Thoracic aorta (tissue), 2 donors: ENCODE data around the gene MPO. TPM values are rescaled to one million over a fixed set of nuclear protein-coding genes. Genes with fewer than 3 reads are reported as not detected.
A peak's percentile ranks its signal among the peaks of the same experiment; 100 is the strongest.

Source experiments
- ATAC-seq: fragments of 150-250 bp; one replicate; pipeline ENCODE4 v1.8.0; 2017; ENCODE audit warnings: low read depth; ENCODE audit not compliant: insufficient number of reproducible peaks, low FRiP score
- DNase-seq: peaks from one replicate; pipeline ENCODE4 v3.0.0-alpha.2; 2020; ENCODE audit warnings: low spot score
- H3K27ac ChIP-seq, 2 donors: fragments of 200-600 bp; sonication (generic); 1 replicate in 1 of 2; 2 replicates in 1 of 2; pipeline ENCODE4 v1.5.1; 2016; ENCODE audit warnings: mild to moderate bottlenecking in 2 of 2, moderate library complexity in 2 of 2
- H3K27me3 ChIP-seq: fragments of 200-600 bp; sonication (generic); replicated peaks from 2 replicates; pipeline ENCODE4 v1.6.0; 2016; ENCODE audit warnings: mild to moderate bottlenecking; ENCODE audit not compliant: insufficient read depth
- H3K36me3 ChIP-seq: fragments of 200-600 bp; sonication (generic); one replicate; pipeline ENCODE4 v1.5.1; 2016
- H3K4me1 ChIP-seq, 2 donors: fragments of 200-600 bp; sonication (generic); 1 replicate in 1 of 2; 2 replicates in 1 of 2; pipeline versions ENCODE4 v1.5.1 to v1.6.0; 2016; ENCODE audit warnings: low read depth in 2 of 2, mild to moderate bottlenecking in 1 of 2; ENCODE audit not compliant: control insufficient read depth in 1 of 2
- H3K4me3 ChIP-seq: fragments of 200-600 bp; sonication (generic); 2 replicates; pipeline ENCODE4 v1.5.1; 2016; ENCODE audit warnings: mild to moderate bottlenecking
- H3K9me3 ChIP-seq: fragments of 200-600 bp; sonication (generic); 2 replicates; pipeline ENCODE4 v1.5.1; 2016
- total RNA-seq, 2 donors: library from RNA; depleted of rRNA; stranded (reverse); fragments of >200 nt; gene quantifications; one replicate each; pipeline versions ENCODE4 v1.1.0 to v1.2.3, GENCODE V29; 2016
- TF ChIP-seq, protein P1 (sequence below): fragments of 200-600 bp; sonication (generic); IDR thresholded peaks from one replicate; pipeline ENCODE4 v1.5.1; 2019; ENCODE audit warnings: antibody characterized with exemption

The MPO gene
- total RNA-seq, 2 donors from 2014 or later: 0.14 TPM; not detected in 1

DNA sequence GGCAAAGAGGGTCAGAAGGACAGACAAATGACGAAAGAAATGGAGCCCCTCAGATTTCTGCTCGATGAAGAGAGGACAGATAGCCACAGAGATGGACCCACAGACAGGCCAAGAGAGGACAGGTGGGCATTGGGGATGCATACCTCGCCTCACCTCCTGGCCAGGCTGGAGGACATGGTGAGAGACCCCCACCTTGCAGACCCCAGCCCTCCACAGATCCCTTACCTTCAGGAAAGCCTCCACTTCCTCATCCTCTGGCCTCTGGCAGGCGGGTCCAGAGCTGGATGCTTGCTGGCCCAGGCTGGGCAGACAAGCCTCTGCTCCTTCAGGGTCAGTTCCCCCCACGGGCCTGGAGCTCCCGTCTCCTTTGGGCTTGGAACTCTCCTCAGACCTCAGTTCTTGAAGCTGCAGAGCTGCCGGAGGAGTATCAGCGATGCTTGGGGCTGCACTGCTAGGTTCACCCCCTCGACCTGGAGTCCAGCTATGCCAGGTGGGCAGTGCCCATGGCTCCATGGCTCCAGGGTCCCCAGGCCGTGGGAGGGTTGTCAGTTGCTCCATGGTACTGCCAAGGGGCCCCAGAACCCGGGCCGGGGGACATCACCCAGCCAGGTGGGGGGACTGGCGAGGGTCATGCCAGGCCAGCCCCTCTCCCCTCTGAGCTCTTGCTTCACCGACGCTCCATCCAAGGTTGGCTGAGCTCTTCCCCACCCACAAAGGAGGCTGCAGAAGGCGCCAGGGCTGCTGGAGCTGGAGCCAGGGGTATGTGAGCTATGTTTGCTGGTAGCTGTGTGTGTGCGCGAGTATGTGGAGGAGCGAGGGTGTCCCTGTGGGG, 46.8 kb upstream of the MPO start:
- Histone ChIP-seq H3K36me3 (no peaks in the 10 kb centered on the region), H3K9me3 (no peaks in the 10 kb centered on the region), H3K27me3 (no peaks in the 10 kb centered on the region), H3K4me3 (no peak overlapping the region), H3K4me1 (peaks cover 6 to 22% of the 10 kb centered on the region in 2 donors), H3K27ac (no peak overlapping the region)
- ATAC-seq: no peak
- no peak for DNase-seq
- TF ChIP-seq, protein P1, sequence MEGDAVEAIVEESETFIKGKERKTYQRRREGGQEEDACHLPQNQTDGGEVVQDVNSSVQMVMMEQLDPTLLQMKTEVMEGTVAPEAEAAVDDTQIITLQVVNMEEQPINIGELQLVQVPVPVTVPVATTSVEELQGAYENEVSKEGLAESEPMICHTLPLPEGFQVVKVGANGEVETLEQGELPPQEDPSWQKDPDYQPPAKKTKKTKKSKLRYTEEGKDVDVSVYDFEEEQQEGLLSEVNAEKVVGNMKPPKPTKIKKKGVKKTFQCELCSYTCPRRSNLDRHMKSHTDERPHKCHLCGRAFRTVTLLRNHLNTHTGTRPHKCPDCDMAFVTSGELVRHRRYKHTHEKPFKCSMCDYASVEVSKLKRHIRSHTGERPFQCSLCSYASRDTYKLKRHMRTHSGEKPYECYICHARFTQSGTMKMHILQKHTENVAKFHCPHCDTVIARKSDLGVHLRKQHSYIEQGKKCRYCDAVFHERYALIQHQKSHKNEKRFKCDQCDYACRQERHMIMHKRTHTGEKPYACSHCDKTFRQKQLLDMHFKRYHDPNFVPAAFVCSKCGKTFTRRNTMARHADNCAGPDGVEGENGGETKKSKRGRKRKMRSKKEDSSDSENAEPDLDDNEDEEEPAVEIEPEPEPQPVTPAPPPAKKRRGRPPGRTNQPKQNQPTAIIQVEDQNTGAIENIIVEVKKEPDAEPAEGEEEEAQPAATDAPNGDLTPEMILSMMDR: no peak

DNA sequence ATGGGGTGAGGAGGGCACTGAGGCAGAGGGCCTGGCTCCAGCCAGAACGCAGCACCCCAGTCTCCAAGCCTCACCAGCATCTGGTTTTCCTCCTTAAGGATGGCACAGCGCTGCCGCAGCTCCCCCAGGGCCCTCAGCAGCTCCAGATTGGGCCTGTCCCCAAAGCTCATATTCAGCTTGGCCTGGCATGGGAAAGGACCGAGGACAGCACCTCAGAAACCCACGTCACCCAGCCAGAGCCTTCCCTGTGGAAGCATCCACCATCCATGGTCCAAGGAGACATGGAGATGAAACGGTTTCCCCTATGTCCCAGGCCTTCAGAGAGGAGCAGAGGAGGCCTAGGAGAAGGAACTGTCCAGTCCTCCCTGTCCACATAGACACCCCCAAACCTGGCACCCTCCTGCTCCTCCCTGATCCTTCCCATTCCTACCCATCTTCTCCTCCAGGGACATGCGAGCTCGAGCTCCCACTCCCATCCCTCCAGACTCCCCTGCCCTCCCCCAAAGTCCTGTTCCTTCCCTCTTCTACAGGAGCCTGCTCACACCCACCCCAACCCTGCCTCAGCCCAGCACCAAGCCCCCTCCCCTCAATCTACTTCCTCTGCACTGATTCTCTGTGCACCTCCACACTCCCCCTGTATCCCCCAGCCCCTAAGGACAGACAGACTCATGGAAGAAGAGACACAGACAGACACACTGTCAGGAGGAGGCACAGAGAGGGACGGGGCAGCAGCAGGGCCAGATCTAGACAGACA, 46.1 kb upstream of the MPO start:
- Histone ChIP-seq H3K27me3 (no peaks in the 10 kb centered on the region), H3K27ac (no peak overlapping the region), H3K4me3 (no peak overlapping the region), H3K4me1 (peaks cover 6 to 22% of the 10 kb centered on the region in 2 donors), H3K36me3 (no peaks in the 10 kb centered on the region), H3K9me3 (no peaks in the 10 kb centered on the region)
- TF ChIP-seq, protein P1: no peak
- no peak for ATAC-seq
- no peak for DNase-seq

DNA sequence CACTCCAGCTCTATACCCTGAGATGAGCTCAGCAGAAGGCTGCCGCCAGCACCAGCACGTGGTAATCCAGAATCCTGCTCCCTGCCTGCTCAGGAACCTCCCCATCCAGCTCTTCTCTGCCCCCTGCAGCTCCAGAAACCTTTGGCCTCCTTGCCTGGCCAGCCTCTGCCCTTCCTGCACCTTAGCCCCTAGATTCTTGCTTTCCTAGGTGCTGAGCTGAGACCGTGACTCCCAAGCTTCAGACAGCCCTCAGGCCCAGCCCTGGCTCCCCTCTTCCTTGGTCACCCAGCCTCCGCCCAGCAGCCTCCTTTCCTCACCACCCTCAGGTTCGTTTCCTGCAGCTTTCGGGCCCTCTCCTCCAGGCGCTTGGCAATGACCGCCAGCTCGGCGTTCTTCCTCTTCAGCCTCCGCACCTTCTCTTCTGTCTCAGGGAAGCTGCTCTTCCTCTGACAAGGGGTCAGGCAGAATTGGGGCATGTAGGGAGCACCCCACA, 45.3 kb upstream of the MPO start:
- ATAC-seq (no peak), DNase-seq (no peak)
- H3K36me3 ChIP-seq: no peaks in the 10 kb centered on the region
- H3K27me3 ChIP-seq: no peaks in the 10 kb centered on the region
- H3K9me3 ChIP-seq: no peaks in the 10 kb centered on the region
- no peak overlapping the region for H3K27ac ChIP-seq
- no peak overlapping the region for H3K4me3 ChIP-seq
- TF ChIP-seq, protein P1: no peak
- peaks cover 6 to 22% of the 10 kb centered on the region in 2 donors for H3K4me1 ChIP-seq

DNA sequence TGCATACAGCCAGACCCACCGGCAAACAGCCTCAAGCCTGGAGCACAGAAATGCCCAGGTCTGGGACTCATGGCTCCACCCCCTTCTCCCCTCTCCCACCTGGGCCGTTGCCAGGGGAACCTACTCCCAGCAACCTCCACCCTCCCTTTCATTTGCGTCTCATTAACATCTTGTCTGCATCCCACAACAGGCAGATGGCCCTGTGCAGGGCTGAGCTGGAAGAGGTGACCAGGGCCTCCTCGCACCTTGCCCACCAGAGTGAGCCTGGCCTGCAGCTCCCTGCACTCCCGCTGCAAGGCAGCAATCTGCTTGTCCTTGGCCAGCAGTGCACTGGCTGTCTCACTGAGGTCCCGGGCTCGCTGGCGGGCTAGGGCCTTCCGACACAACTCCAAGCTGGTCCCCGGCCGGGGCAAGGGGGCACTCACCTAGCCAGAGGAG, 44.6 kb upstream of the MPO start:
- ATAC-seq (no peak), DNase-seq (no peak)
- H3K27me3 ChIP-seq: no peaks in the 10 kb centered on the region
- peaks cover 6 to 22% of the 10 kb centered on the region in 2 donors for H3K4me1 ChIP-seq
- H3K36me3 ChIP-seq: no peaks in the 10 kb centered on the region
- H3K27ac ChIP-seq: no peak overlapping the region
- TF ChIP-seq, protein P1: no peak
- H3K4me3 ChIP-seq: peak overlapping the region; percentile 87
- H3K9me3 ChIP-seq: no peaks in the 10 kb centered on the region
